ENCODE data around the gene LY6G5B.

LY6G5B gene

GRCh38 chr6:31691564-31692108 is 21.9 kb downstream of the LY6G5B start:
- H3K9me3 ChIP-seq (ENCODE audit: control insufficient read depth, low read length) = no peaks in the 10 kb centered on the region

GRCh38 chr6:31692353-31692752 is 22.6 kb downstream of the LY6G5B start:
- Histone ChIP-seq H3K4me1 (ENCODE audit: control insufficient read depth, insufficient read depth, low read length) (no peaks in the 10 kb centered on the region), H3K27me3 (ENCODE audit: control insufficient read depth, insufficient read depth, low read length, poor library complexity, severe bottlenecking) (no peaks in the 10 kb centered on the region), H3K27ac (ENCODE audit: insufficient read depth, low read depth, low read length, poor library complexity, severe bottlenecking) (no peak overlapping the region), H3K4me3 (ENCODE audit: insufficient read depth, low read depth, low read length) (no peak overlapping the region), H3K36me3 (ENCODE audit: control insufficient read depth, insufficient read depth, low read length) (peaks cover 19% of the 10 kb centered on the region), H3K9me3 (ENCODE audit: control insufficient read depth, low read length) (no peaks in the 10 kb centered on the region)
- 94 to 95% methylated on average over 4 of the region's 4 CpGs for WGBS, 2 experiments

More at GRCh38 chr6:31691564-31692108, 21.9 kb downstream of the LY6G5B start:
- WGBS, 2 experiments = 94 to 95% methylated on average over 12 of the region's 12 CpGs
- Histone ChIP-seq H3K36me3 (ENCODE audit: control insufficient read depth, insufficient read depth, low read length) (peaks cover 25% of the 10 kb centered on the region), H3K4me3 (ENCODE audit: insufficient read depth, low read depth, low read length) (no peak overlapping the region), H3K27ac (ENCODE audit: insufficient read depth, low read depth, low read length, poor library complexity, severe bottlenecking) (no peak overlapping the region), H3K4me1 (ENCODE audit: control insufficient read depth, insufficient read depth, low read length) (no peaks in the 10 kb centered on the region), H3K27me3 (ENCODE audit: control insufficient read depth, insufficient read depth, low read length, poor library complexity, severe bottlenecking) (no peaks in the 10 kb centered on the region)

- WGBS, 2 experiments = 94 to 96% methylated on average over 9 of the region's 9 CpGs
- Histone ChIP-seq H3K4me1 (ENCODE audit: control insufficient read depth, insufficient read depth, low read length) (no peaks in the 10 kb centered on the region), H3K36me3 (ENCODE audit: control insufficient read depth, insufficient read depth, low read length) (peaks cover 14% of the 10 kb centered on the region)
Measured at GRCh38 chr6:31692886-31693285, 23.1 kb downstream of the LY6G5B start.

GRCh38 chr6:31693535-31693934 is 23.8 kb downstream of the LY6G5B start:
- 93 to 95% methylated on average over 6 of the region's 6 CpGs for WGBS, 2 experiments
- no peaks in the 10 kb centered on the region for H3K4me1 ChIP-seq (ENCODE audit: control insufficient read depth, insufficient read depth, low read length)
- no peaks in the 10 kb centered on the region for H3K27me3 ChIP-seq (ENCODE audit: control insufficient read depth, insufficient read depth, low read length, poor library complexity, severe bottlenecking)
- H3K36me3 ChIP-seq (ENCODE audit: control insufficient read depth, insufficient read depth, low read length) = peaks cover 12% of the 10 kb centered on the region
- no peak overlapping the region for H3K4me3 ChIP-seq (ENCODE audit: insufficient read depth, low read depth, low read length)
- no peaks in the 10 kb centered on the region for H3K9me3 ChIP-seq (ENCODE audit: control insufficient read depth, low read length)
- no peak overlapping the region for H3K27ac ChIP-seq (ENCODE audit: insufficient read depth, low read depth, low read length, poor library complexity, severe bottlenecking)

More at GRCh38 chr6:31692886-31693285, 23.1 kb downstream of the LY6G5B start:
- H3K27ac ChIP-seq (ENCODE audit: insufficient read depth, low read depth, low read length, poor library complexity, severe bottlenecking) = no peak overlapping the region
- no peak overlapping the region for H3K4me3 ChIP-seq (ENCODE audit: insufficient read depth, low read depth, low read length)
- H3K9me3 ChIP-seq (ENCODE audit: control insufficient read depth, low read length) = no peaks in the 10 kb centered on the region
- H3K27me3 ChIP-seq (ENCODE audit: control insufficient read depth, insufficient read depth, low read length, poor library complexity, severe bottlenecking) = no peaks in the 10 kb centered on the region

- Histone ChIP-seq H3K4me3 (ENCODE audit: insufficient read depth, low read depth, low read length) (no peak overlapping the region), H3K36me3 (ENCODE audit: control insufficient read depth, insufficient read depth, low read length) (peaks cover 12% of the 10 kb centered on the region), H3K4me1 (ENCODE audit: control insufficient read depth, insufficient read depth, low read length) (peaks cover 9% of the 10 kb centered on the region), H3K27ac (ENCODE audit: insufficient read depth, low read depth, low read length, poor library complexity, severe bottlenecking) (no peak overlapping the region), H3K9me3 (ENCODE audit: control insufficient read depth, low read length) (no peaks in the 10 kb centered on the region), H3K27me3 (ENCODE audit: control insufficient read depth, insufficient read depth, low read length, poor library complexity, severe bottlenecking) (no peaks in the 10 kb centered on the region)
- 87 to 93% methylated on average over 3 of the region's 3 CpGs for WGBS, 2 experiments
Measured at GRCh38 chr6:31697555-31697954, 27.8 kb downstream of the LY6G5B start.

GRCh38 chr6:31700740-31701401 is 31.1 kb downstream of the LY6G5B start:
- H3K36me3 ChIP-seq (ENCODE audit: control insufficient read depth, insufficient read depth, low read length) = no peaks in the 10 kb centered on the region
- WGBS, 2 experiments = 93 to 99% methylated on average over 4 to 5 of the region's 5 CpGs
- H3K4me1 ChIP-seq (ENCODE audit: control insufficient read depth, insufficient read depth, low read length) = peaks cover 9% of the 10 kb centered on the region
- no peaks in the 10 kb centered on the region for H3K27me3 ChIP-seq (ENCODE audit: control insufficient read depth, insufficient read depth, low read length, poor library complexity, severe bottlenecking)
- H3K9me3 ChIP-seq (ENCODE audit: control insufficient read depth, low read length) = no peaks in the 10 kb centered on the region
- no peak overlapping the region for H3K4me3 ChIP-seq (ENCODE audit: insufficient read depth, low read depth, low read length)
- H3K27ac ChIP-seq (ENCODE audit: insufficient read depth, low read depth, low read length, poor library complexity, severe bottlenecking) = no peak overlapping the region

GRCh38 chr6:31701666-31702404 is 32.1 kb downstream of the LY6G5B start:
- H3K36me3 ChIP-seq (ENCODE audit: control insufficient read depth, insufficient read depth, low read length) = no peaks in the 10 kb centered on the region
- peaks cover 6% of the 10 kb centered on the region for H3K27me3 ChIP-seq (ENCODE audit: control insufficient read depth, insufficient read depth, low read length, poor library complexity, severe bottlenecking)
- no peaks in the 10 kb centered on the region for H3K9me3 ChIP-seq (ENCODE audit: control insufficient read depth, low read length)
- H3K4me1 ChIP-seq (ENCODE audit: control insufficient read depth, insufficient read depth, low read length) = peaks cover 9% of the 10 kb centered on the region
- 64 to 68% methylated on average over 7 of the region's 7 CpGs for WGBS, 2 experiments
- H3K4me3 ChIP-seq (ENCODE audit: insufficient read depth, low read depth, low read length) = peak overlapping the region; percentile 88
- H3K27ac ChIP-seq (ENCODE audit: insufficient read depth, low read depth, low read length, poor library complexity, severe bottlenecking) = no peak overlapping the region

- Histone ChIP-seq H3K27ac (ENCODE audit: insufficient read depth, low read depth, low read length, poor library complexity, severe bottlenecking) (peak overlapping the region; percentile 89), H3K9me3 (ENCODE audit: control insufficient read depth, low read length) (no peaks in the 10 kb centered on the region), H3K4me1 (ENCODE audit: control insufficient read depth, insufficient read depth, low read length) (peaks cover 9% of the 10 kb centered on the region), H3K27me3 (ENCODE audit: control insufficient read depth, insufficient read depth, low read length, poor library complexity, severe bottlenecking) (peaks cover 11% of the 10 kb centered on the region), H3K36me3 (ENCODE audit: control insufficient read depth, insufficient read depth, low read length) (no peaks in the 10 kb centered on the region), H3K4me3 (ENCODE audit: insufficient read depth, low read depth, low read length) (peak overlapping the region; percentile 88)
- WGBS, 2 experiments = 4 to 6% methylated on average over 9 to 10 of the region's 10 CpGs
Measured at GRCh38 chr6:31702405-31702818, 32.6 kb downstream of the LY6G5B start.

- Histone ChIP-seq H3K36me3 (ENCODE audit: control insufficient read depth, insufficient read depth, low read length) (no peaks in the 10 kb centered on the region), H3K4me3 (ENCODE audit: insufficient read depth, low read depth, low read length) (peak within 1 kb of the TSS; percentile 88), H3K9me3 (ENCODE audit: control insufficient read depth, low read length) (no peaks in the 10 kb centered on the region), H3K27me3 (ENCODE audit: control insufficient read depth, insufficient read depth, low read length, poor library complexity, severe bottlenecking) (peaks cover 18% of the 10 kb centered on the region), H3K4me1 (ENCODE audit: control insufficient read depth, insufficient read depth, low read length) (peaks cover 9% of the 10 kb centered on the region), H3K27ac (ENCODE audit: insufficient read depth, low read depth, low read length, poor library complexity, severe bottlenecking) (peak within 1 kb of the TSS; percentile 89)
- 4% methylated on average over 54 of the region's 54 CpGs for WGBS, 2 experiments
Measured at GRCh38 chr6:31702819-31703716, 33.3 kb downstream of the LY6G5B start, which contains the start of gene ABHD16A. Gene ABHD16A, minus strand, starts transcription at chr6:31703324. Its CDS starts 43 bp downstream, at chr6:31703281.

All from ectodermal cell (in vitro differentiated cells).